ENCODE results near the gene AGPS.
A peak's percentile ranks its signal among the peaks of the same experiment; 100 is the strongest.
"Not testable (repeated sequence)": the region's sequence is repeated elsewhere in the genome, so short reads cannot be mapped to it uniquely, and the experiment has no call there.

AGPS gene

GRCh38 chr2:177402096-177402495 lies 9.5 kb downstream of the AGPS start:
- H3K4me3 ChIP-seq, result no peak overlapping the region
- no peak for DNase-seq (ENCODE audit: low read depth, low spot score)
- no peaks in the 10 kb centered on the region for H3K36me3 ChIP-seq (ENCODE audit: insufficient read depth, low read length)
- no peak overlapping the region for H3K9ac ChIP-seq (ENCODE audit: insufficient read length)
- TF ChIP-seq POLR2AphosphoS5 (IDR thresholded peaks at IDR 0.05; ENCODE audit: borderline replicate concordance, low read depth, low read length) (no peak), EZH2 (IDR thresholded peaks at IDR 0.05) (no peak), FOXP2 (optimal IDR thresholded peaks at IDR 0.05; ENCODE audit: control extremely low read depth, extremely low read length, insufficient read depth) (no peak)
- H3K9me3 ChIP-seq (ENCODE audit: low read depth, low read length), result no peaks in the 10 kb centered on the region
- no peak overlapping the region for H3K27ac ChIP-seq

GRCh38 chr2:177403838-177404237 lies 11.3 kb downstream of the AGPS start:
- H3K9ac ChIP-seq (ENCODE audit: insufficient read length), result no peak overlapping the region
- no peaks in the 10 kb centered on the region for H3K9me3 ChIP-seq (ENCODE audit: low read depth, low read length)
- TF ChIP-seq FOXP2 (optimal IDR thresholded peaks at IDR 0.05; ENCODE audit: control extremely low read depth, extremely low read length, insufficient read depth) (no peak), EZH2 (IDR thresholded peaks at IDR 0.05) (no peak), POLR2AphosphoS5 (IDR thresholded peaks at IDR 0.05; ENCODE audit: borderline replicate concordance, low read depth, low read length) (no peak)
- H3K4me3 ChIP-seq, result peak overlapping the region; percentile 23; the same call in 1 of the 2 replicates
- H3K27ac ChIP-seq, result peak overlapping the region; percentile 14; the same call in 1 of the 2 replicates
- no peak for DNase-seq (ENCODE audit: low read depth, low spot score)
- no peaks in the 10 kb centered on the region for H3K36me3 ChIP-seq (ENCODE audit: insufficient read depth, low read length)

GRCh38 chr2:177404243-177404642 lies 11.7 kb downstream of the AGPS start:
- Histone ChIP-seq H3K9ac (ENCODE audit: insufficient read length) (no peak overlapping the region), H3K36me3 (ENCODE audit: insufficient read depth, low read length) (no peaks in the 10 kb centered on the region), H3K4me3 (peak overlapping the region; percentile 23), H3K27ac (0 out of 2 replicates have a peak overlapping the region, but pooled peaks have one; percentile 14), H3K9me3 (ENCODE audit: low read depth, low read length) (no peaks in the 10 kb centered on the region)
- no peak for DNase-seq (ENCODE audit: low read depth, low spot score)
- no peak for TF ChIP-seq FOXP2 (optimal IDR thresholded peaks at IDR 0.05; ENCODE audit: control extremely low read depth, extremely low read length, insufficient read depth)
- no peak for TF ChIP-seq POLR2AphosphoS5 (IDR thresholded peaks at IDR 0.05; ENCODE audit: borderline replicate concordance, low read depth, low read length)
- TF ChIP-seq EZH2 (IDR thresholded peaks at IDR 0.05), result no peak

DNA sequence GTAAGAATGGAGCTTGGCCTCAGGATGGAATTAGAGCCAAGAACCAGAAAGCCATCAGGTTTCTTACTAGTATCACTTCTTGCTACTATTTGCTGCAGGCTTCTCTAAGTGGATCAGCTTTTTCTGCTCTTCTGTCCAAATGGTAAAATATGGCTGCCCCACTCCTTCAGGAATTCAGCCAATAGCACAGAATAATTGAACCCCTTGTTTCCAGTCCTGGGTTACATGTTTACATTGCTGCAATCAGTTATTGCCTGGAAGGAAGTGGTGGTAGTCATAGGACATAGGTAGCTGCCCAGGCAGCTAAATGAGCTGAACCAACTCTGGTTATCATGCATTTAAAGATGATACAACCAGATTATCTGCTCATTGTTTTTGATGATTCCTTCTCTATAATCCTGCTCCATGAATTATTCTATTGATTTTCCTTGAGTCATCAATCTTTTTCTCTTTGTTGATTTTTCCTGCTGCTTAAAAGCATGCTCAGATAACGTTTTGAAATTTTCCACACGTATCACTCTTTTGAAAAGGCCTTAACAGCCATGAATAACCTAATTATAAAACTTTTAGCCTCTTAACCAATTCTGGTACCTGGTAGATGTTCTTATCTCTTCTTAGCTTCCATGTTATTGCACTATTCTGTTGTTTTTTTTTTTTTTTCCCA lies 12.6 kb downstream of the AGPS start:
- no peak overlapping the region for H3K27ac ChIP-seq
- H3K36me3 ChIP-seq (ENCODE audit: insufficient read depth, low read length), result no peaks in the 10 kb centered on the region
- H3K9me3 ChIP-seq (ENCODE audit: low read depth, low read length), result no peaks in the 10 kb centered on the region
- H3K9ac ChIP-seq (ENCODE audit: insufficient read length), result no peak overlapping the region
- H3K4me3 ChIP-seq, result no peak overlapping the region
- TF ChIP-seq EZH2 (IDR thresholded peaks at IDR 0.05), result no peak
- no peak for TF ChIP-seq FOXP2 (optimal IDR thresholded peaks at IDR 0.05; ENCODE audit: control extremely low read depth, extremely low read length, insufficient read depth)
- TF ChIP-seq POLR2AphosphoS5 (IDR thresholded peaks at IDR 0.05; ENCODE audit: borderline replicate concordance, low read depth, low read length), result no peak
- DNase-seq (ENCODE audit: low read depth, low spot score), result no peak

DNA sequence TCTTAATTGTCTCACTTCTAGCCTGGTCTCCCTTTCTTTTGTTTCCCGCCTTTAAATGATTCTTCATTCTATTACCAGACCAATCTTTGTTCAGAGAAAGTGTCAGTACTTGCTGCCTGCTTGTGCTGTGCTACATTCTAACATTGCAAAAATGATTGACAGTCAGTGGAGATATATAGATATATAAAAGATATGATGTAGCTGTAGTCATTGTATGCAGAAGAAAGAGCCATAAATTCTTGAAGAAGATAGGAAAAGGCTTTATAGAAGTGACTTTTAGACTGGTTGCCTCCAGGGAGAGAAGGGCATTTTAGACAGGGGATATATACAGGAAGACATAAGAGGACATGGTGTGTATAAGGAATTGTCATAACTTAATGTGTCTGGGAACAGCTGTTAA lies 13.6 kb downstream of the AGPS start:
- Histone ChIP-seq H3K9ac (ENCODE audit: insufficient read length) (no peak overlapping the region), H3K4me3 (no peak overlapping the region), H3K9me3 (ENCODE audit: low read depth, low read length) (no peaks in the 10 kb centered on the region), H3K36me3 (ENCODE audit: insufficient read depth, low read length) (no peaks in the 10 kb centered on the region), H3K27ac (no peak overlapping the region)
- TF ChIP-seq EZH2 (IDR thresholded peaks at IDR 0.05), result no peak
- no peak for TF ChIP-seq FOXP2 (optimal IDR thresholded peaks at IDR 0.05; ENCODE audit: control extremely low read depth, extremely low read length, insufficient read depth)
- no peak for TF ChIP-seq POLR2AphosphoS5 (IDR thresholded peaks at IDR 0.05; ENCODE audit: borderline replicate concordance, low read depth, low read length)
- no peak for DNase-seq (ENCODE audit: low read depth, low spot score)

GRCh38 chr2:177407031-177407430 lies 14.5 kb downstream of the AGPS start:
- Histone ChIP-seq H3K36me3 (ENCODE audit: insufficient read depth, low read length) (no peaks in the 10 kb centered on the region), H3K9ac (ENCODE audit: insufficient read length) (no peak overlapping the region), H3K9me3 (ENCODE audit: low read depth, low read length) (no peaks in the 10 kb centered on the region), H3K27ac (no peak overlapping the region), H3K4me3 (no peak overlapping the region)
- no peak for DNase-seq (ENCODE audit: low read depth, low spot score)
- no peak for TF ChIP-seq FOXP2 (optimal IDR thresholded peaks at IDR 0.05; ENCODE audit: control extremely low read depth, extremely low read length, insufficient read depth)
- TF ChIP-seq EZH2 (IDR thresholded peaks at IDR 0.05), result no peak
- TF ChIP-seq POLR2AphosphoS5 (IDR thresholded peaks at IDR 0.05; ENCODE audit: borderline replicate concordance, low read depth, low read length), result no peak

- H3K9me3 ChIP-seq (ENCODE audit: low read depth, low read length); H3K27ac ChIP-seq; DNase-seq (ENCODE audit: low read depth, low spot score); H3K36me3 ChIP-seq (ENCODE audit: insufficient read depth, low read length); H3K4me3 ChIP-seq; H3K9ac ChIP-seq (ENCODE audit: insufficient read length): not testable (repeated sequence)
Measured at GRCh38 chr2:177410629-177411028, 18.1 kb downstream of the AGPS start.

GRCh38 chr2:177413703-177414102 lies 21.1 kb downstream of the AGPS start:
- no peak for DNase-seq (ENCODE audit: low read depth, low spot score)
- Histone ChIP-seq H3K9me3 (ENCODE audit: low read depth, low read length) (no peaks in the 10 kb centered on the region), H3K36me3 (ENCODE audit: insufficient read depth, low read length) (no peaks in the 10 kb centered on the region), H3K4me3 (no peak overlapping the region), H3K9ac (ENCODE audit: insufficient read length) (no peak overlapping the region), H3K27ac (no peak overlapping the region)
- TF ChIP-seq EZH2 (IDR thresholded peaks at IDR 0.05) (no peak), POLR2AphosphoS5 (IDR thresholded peaks at IDR 0.05; ENCODE audit: borderline replicate concordance, low read depth, low read length) (no peak), FOXP2 (optimal IDR thresholded peaks at IDR 0.05; ENCODE audit: control extremely low read depth, extremely low read length, insufficient read depth) (no peak)

- peak overlapping the region; percentile 93 for H3K27ac ChIP-seq
- H3K36me3 ChIP-seq (ENCODE audit: insufficient read depth, low read length), result peaks cover 4% of the 10 kb centered on the region; the same call in 1 of the 2 replicates
- no peaks in the 10 kb centered on the region for H3K9me3 ChIP-seq (ENCODE audit: low read depth, low read length)
- no peak for TF ChIP-seq POLR2AphosphoS5 (IDR thresholded peaks at IDR 0.05; ENCODE audit: borderline replicate concordance, low read depth, low read length)
- TF ChIP-seq FOXP2 (optimal IDR thresholded peaks at IDR 0.05; ENCODE audit: control extremely low read depth, extremely low read length, insufficient read depth), result no peak
- TF ChIP-seq EZH2 (IDR thresholded peaks at IDR 0.05), result no peak
- peak overlapping the region; percentile 77 for H3K9ac ChIP-seq (ENCODE audit: insufficient read length)
- peak overlapping the region; percentile 51 for H3K4me3 ChIP-seq
- DNase-seq (ENCODE audit: low read depth, low spot score), result no peak
Measured at GRCh38 chr2:177419274-177419673, 26.7 kb downstream of the AGPS start.
